HG02938 (cell line): ENCODE results near the gene CTU2.

Experiments used
- ATAC-seq: cut with Tn5 transposase; IDR thresholded peaks from one replicate; pipeline ENCODE4 v1.9.1; 2021; ENCODE audit warnings: mild to moderate bottlenecking, moderate library complexity; ENCODE audit not compliant: unreplicated experiment

Gene CTU2

GRCh38 chr16:88759245-88759975, 53.1 kb downstream of the CTU2 start:
- no peak for ATAC-seq

- no peak for ATAC-seq
Measured at GRCh38 chr16:88759976-88760350, 53.7 kb downstream of the CTU2 start.

GRCh38 chr16:88760424-88761142, 54.3 kb downstream of the CTU2 start:
- no peak for ATAC-seq

- no peak for ATAC-seq
Measured at GRCh38 chr16:88761143-88761534, 54.8 kb downstream of the CTU2 start.

GRCh38 chr16:88761830-88762229, 55.5 kb downstream of the CTU2 start:
- ATAC-seq, result no peak

- ATAC-seq, result no peak
Measured at GRCh38 chr16:88762258-88762870, 56.1 kb downstream of the CTU2 start.

GRCh38 chr16:88762941-88763340, 56.6 kb downstream of the CTU2 start:
- no peak for ATAC-seq

- ATAC-seq, result no peak
Measured at GRCh38 chr16:88763502-88764053, 57.3 kb downstream of the CTU2 start.

- no peak for ATAC-seq
Measured at GRCh38 chr16:88764080-88764479, 57.8 kb downstream of the CTU2 start.

- ATAC-seq, result no peak
Measured at GRCh38 chr16:88764913-88765349, 58.6 kb downstream of the CTU2 start.
